GM20000 (cell line): Measurements from ENCODE around the gene RUNDC3A.

Experiments
- DNase-seq: peaks from one replicate; pipeline ENCODE4 v3.0.0; 2012; ENCODE audit warnings: low spot score
- CTCF ChIP-seq: IDR thresholded peaks from 2 replicates; pipeline ENCODE4 v1.5.1; 2012; ENCODE audit warnings: mild to moderate bottlenecking, control low read depth; ENCODE audit errors: extremely low read depth, missing control alignments

Gene RUNDC3A

DNA sequence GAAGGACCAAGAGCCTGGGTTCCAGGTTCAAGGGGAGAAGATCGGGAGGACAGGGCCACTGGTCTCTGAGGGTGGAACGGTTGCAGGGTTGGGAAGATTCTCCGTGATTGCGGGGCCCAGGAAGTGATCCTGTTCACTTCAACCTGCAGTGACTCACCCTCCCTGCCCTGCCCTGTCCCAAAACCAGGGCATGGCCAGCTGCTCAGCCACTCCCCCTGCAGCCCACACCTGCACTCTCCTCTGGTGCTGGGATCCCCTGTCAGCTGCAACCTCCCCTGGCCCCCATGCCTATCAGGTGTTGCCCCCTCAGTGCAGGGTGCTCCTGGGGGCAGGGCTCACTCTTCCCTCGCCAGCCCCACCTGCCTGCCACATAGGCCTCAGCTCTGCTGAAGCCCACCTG lies 1.1 kb downstream of the RUNDC3A start:
- no peak for DNase-seq
- no peak for TF ChIP-seq CTCF

GRCh38 chr17:44310188-44310587 lies 1.8 kb downstream of the RUNDC3A start:
- no peak for DNase-seq
- no peak for TF ChIP-seq CTCF

- TF ChIP-seq CTCF = no peak
These were observed 2.4 kb downstream of the RUNDC3A start for GRCh38 chr17:44310609-44311376.

GRCh38 chr17:44311562-44312181 lies 3.3 kb downstream of the RUNDC3A start:
- DNase-seq = no peak
- no peak for TF ChIP-seq CTCF

More at GRCh38 chr17:44310609-44311376, 2.4 kb downstream of the RUNDC3A start:
- DNase-seq = no peak

DNA sequence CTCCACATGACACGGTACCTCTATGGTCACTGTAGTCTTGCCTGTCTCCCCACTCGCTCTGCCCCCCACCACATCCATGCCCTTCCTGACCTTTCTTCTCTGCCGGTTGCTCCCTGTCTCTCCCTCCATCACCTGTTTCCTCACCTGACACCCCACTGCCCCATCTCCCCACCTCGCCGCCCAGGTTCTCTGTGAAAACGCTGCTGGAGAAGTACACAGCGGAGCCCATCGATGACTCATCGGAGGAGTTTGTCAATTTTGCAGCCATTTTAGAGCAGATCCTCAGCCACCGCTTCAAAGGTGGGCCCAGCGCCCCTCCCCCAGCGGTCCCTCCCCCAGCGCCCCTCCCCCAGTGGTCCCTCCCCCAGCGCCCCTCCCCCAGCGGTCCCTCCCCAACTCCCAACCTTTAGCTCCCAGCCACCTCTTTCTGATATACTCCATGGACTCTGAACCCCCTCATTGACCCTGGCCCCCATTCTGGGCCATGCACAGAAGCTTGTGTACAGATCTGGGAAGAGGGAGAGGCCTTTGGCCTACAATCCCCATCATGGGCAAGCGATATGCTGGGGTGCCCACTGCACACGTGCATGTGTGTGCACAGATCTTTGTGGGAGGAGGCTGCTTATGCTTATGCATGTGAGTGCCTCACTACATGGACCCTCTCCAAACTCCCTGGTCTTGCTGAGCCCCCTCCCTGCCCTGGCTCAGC lies 4.1 kb downstream of the RUNDC3A start:
- no peak for TF ChIP-seq CTCF
- no peak for DNase-seq

GRCh38 chr17:44314031-44314430 lies 5.6 kb downstream of the RUNDC3A start:
- TF ChIP-seq CTCF = no peak

DNA sequence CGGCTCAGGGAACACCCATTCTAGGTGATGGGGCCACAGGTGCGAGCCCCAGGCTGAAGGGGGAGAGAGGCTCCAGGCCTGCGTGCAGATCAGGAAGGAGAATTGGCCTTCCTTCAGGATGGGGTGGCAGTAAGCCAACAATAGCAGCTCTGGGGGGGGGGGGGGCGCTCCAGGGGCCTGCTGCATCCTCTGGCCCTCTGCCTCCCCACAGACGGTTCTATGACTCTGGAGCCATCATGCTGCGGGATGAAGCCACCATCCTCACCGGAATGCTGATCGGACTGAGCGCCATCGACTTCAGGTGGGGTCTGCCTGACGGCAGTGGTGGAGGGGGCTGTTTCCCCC lies 6.1 kb downstream of the RUNDC3A start:
- no peak for TF ChIP-seq CTCF
- no peak for DNase-seq

More at GRCh38 chr17:44314031-44314430, 5.6 kb downstream of the RUNDC3A start:
- no peak for DNase-seq
